Lower leg skin (tissue), 4 donors: ENCODE data around the gene ITGA11. TPM values are rescaled to one million over a fixed set of nuclear protein-coding genes. Genes with fewer than 3 reads are reported as not detected.

Source experiments
- DNase-seq, 2 donors: peaks; one replicate each; pipeline ENCODE4 v3.0.0-alpha.2; 2019; ENCODE audit warnings: low spot score in 2 of 2
- H3K4me3 ChIP-seq: fragments of 200-600 bp; sonication (generic); 2 replicates; pipeline ENCODE4 v1.5.1; 2017; ENCODE audit warnings: mild to moderate bottlenecking, low read depth; ENCODE audit not compliant: poor library complexity, severe bottlenecking
- POLR2A ChIP-seq, 2 donors: fragments of 450-650 bp; IDR thresholded peaks; one replicate each; pipeline ENCODE4 v1.6.1; 2016 to 2017; ENCODE audit warnings: antibody characterized with exemption in 2 of 2, mild to moderate bottlenecking in 1 of 2, moderate library complexity in 1 of 2
- WGBS, 2 donors: methylation state at CpG; one replicate each; pipeline ENCODE4 v1.1.5; 2018; 5-methylcytosine and 5-hydroxymethylcytosine counted together
- intact Hi-C: fragments of 100-400 bp; cut with DNase I; formaldehyde crosslinking; loops from one replicate; pipeline ENCODE4 v1.15.0; 2023; ENCODE audit warnings: low total_unique reads
- total RNA-seq, 4 donors: library from RNA; depleted of rRNA; stranded (reverse); fragments of >200 nt; gene quantifications; one replicate each; pipeline ENCODE4 v1.1.0, GENCODE V29; 2016
- TF ChIP-seq, protein P1 (sequence below), 3 donors: fragments of 450-650 bp; IDR thresholded peaks; one replicate each; pipeline ENCODE4 v1.5.1; 2016; ENCODE audit warnings: antibody characterized with exemption in 3 of 3, mild to moderate bottlenecking in 3 of 3, moderate library complexity in 2 of 3

ITGA11 gene
- total RNA-seq, 4 donors from 2014 or later: 0.51 to 3.5 (median 2.0) TPM

DNA sequence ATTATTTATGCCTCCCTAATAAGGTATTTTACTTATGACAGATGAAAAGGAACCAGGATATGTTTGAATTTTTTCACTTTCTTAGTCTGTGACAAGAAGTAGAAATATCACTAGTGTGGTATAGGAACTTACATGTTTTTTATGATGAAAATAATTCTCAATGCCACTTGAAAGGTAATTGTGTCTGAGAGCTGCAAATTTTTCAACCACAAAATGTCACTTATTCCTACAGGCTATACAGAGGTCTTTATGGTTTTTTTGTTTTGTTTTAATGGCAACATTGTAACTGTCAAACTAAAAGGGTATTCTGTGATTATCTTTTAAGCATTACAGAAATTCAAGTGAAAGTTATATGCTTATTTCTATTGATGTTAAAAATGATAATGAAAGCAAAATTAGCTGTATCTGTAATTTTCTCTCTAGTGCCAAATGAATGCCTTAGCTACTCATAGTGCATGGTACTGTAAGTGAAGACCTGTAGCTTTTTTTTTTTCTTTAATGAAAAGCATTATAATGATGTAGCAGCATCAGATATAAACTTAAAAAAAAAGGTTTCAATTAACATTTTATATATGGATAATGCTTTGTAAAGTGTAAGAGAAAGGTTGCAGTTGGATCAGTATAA is 139.7 kb downstream of the ITGA11 start:
- DNase-seq: no peak
- intact Hi-C loops: no loop called here
- no peak overlapping the region for H3K4me3 ChIP-seq
- no peak for TF ChIP-seq POLR2A (IDR thresholded peaks at IDR 0.05)
- TF ChIP-seq, protein P1, sequence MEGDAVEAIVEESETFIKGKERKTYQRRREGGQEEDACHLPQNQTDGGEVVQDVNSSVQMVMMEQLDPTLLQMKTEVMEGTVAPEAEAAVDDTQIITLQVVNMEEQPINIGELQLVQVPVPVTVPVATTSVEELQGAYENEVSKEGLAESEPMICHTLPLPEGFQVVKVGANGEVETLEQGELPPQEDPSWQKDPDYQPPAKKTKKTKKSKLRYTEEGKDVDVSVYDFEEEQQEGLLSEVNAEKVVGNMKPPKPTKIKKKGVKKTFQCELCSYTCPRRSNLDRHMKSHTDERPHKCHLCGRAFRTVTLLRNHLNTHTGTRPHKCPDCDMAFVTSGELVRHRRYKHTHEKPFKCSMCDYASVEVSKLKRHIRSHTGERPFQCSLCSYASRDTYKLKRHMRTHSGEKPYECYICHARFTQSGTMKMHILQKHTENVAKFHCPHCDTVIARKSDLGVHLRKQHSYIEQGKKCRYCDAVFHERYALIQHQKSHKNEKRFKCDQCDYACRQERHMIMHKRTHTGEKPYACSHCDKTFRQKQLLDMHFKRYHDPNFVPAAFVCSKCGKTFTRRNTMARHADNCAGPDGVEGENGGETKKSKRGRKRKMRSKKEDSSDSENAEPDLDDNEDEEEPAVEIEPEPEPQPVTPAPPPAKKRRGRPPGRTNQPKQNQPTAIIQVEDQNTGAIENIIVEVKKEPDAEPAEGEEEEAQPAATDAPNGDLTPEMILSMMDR (IDR thresholded peaks at IDR 0.05): no peak

DNA sequence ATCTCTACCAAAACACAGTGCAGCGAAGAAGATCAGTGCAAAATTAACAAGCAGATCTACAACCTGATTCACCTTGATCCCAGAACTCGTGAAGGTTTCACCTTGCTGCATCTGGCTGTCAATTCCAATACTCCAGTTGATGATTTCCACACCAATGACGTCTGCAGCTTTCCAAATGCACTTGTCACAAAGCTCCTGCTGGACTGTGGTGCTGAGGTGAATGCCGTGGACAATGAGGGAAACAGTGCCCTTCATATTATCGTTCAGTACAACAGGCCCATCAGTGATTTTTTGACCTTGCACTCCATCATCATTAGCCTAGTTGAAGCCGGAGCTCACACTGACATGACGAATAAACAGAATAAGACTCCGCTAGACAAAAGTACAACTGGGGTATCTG is 141.2 kb downstream of the ITGA11 start:
- no peak overlapping the region for H3K4me3 ChIP-seq
- TF ChIP-seq, protein P1 (IDR thresholded peaks at IDR 0.05): no peak
- TF ChIP-seq POLR2A (IDR thresholded peaks at IDR 0.05): no peak
- intact Hi-C loops: no loop called here
- DNase-seq: no peak
- 90 to 93% methylated on average over 8 of the region's 8 CpGs for WGBS, 2 donors

DNA sequence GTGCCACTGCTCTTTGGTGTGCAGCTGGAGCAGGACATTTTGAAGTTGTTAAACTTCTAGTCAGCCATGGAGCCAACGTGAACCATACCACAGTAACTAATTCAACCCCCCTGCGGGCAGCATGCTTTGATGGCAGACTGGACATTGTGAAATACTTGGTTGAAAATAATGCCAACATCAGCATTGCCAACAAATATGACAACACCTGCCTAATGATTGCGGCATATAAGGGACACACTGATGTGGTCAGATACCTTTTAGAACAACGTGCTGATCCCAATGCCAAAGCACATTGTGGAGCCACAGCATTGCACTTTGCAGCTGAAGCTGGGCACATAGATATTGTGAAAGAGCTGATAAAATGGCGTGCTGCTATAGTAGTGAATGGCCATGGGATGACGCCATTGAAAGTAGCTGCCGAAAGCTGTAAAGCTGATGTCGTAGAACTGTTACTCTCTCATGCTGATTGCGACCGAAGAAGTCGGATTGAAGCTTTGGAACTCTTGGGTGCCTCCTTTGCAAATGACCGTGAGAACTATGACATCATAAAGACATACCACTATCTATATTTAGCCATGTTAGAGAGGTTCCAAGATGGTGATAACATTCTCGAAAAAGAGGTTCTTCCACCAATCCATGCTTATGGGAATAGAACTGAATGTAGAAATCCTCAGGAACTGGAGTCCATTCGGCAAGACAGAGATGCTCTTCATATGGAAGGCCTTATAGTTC is 142.2 kb downstream of the ITGA11 start:
- no peak for TF ChIP-seq POLR2A (IDR thresholded peaks at IDR 0.05)
- TF ChIP-seq, protein P1 (IDR thresholded peaks at IDR 0.05): no peak
- WGBS, 2 donors: 85 to 89% methylated on average over 14 of the region's 14 CpGs
- H3K4me3 ChIP-seq: no peak overlapping the region
- no peak for DNase-seq
- intact Hi-C loops: no loop called here

DNA sequence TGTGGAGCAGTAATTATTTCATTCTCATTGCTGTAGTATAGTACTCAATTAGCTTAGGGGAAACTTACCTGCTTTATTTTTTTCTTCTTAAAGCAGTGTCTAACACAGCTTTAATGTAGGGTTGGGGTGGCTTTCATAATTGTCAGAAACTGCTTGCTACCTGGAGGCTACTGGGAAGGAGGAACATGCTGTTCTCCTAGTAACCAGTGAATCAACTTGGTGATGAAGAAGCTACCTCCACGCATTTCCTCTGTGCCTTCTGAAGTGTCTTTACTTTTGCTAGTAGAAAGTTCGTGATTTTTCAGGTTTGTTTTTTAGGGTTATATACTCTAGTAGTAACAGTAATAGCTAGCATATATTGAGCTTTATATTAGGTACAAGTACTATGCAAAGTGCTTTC is 142.9 kb downstream of the ITGA11 start:
- H3K4me3 ChIP-seq: no peak overlapping the region
- DNase-seq: no peak
- no peak for TF ChIP-seq POLR2A (IDR thresholded peaks at IDR 0.05)
- TF ChIP-seq, protein P1 (IDR thresholded peaks at IDR 0.05): no peak
- 52 to 55% methylated on average over 2 of the region's 2 CpGs for WGBS, 2 donors
- intact Hi-C loops: no loop called here

DNA sequence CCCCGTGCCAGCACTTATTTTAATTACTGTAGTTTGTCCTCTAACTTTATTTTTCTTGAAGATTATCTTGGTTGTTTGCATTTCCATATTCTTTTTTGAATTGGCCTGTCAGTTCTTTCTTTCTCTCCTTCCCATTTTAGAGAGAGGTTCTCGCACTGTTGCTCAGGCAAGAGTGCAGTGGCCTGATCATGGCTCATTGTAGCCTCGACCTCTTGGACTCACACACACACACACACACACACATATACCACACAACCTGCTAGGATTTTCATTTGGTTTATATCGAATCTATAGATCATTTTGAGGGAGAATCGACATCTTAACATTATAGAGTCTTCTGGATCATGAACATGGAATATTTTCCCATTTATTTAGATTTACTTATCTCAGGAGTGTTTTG is 145.7 kb downstream of the ITGA11 start:
- no peak overlapping the region for H3K4me3 ChIP-seq
- DNase-seq: no peak
- intact Hi-C loops: no loop called here
- WGBS, 2 donors: 77% methylated on average over 5 of the region's 5 CpGs
- TF ChIP-seq, protein P1 (IDR thresholded peaks at IDR 0.05): no peak
- no peak for TF ChIP-seq POLR2A (IDR thresholded peaks at IDR 0.05)
